MV-4-11 (cell line): Measurements from ENCODE around the gene IL18BP.

Experiments used
- DNase-seq: peaks from one replicate; lab custom pipeline; 2025; lab: John Stamatoyannopoulos, UW

The IL18BP gene

GRCh38 chr11:71998649-71999310 is at the start of gene IL18BP:
TSS of gene IL18BP (plus strand) at chr11:71998909. CDS start at chr11:71999985, 1,076 bp downstream.
- peak; percentile 78 for DNase-seq

GRCh38 chr11:71949034-71949433 is 49.7 kb upstream of the IL18BP start:
- no peak for DNase-seq

GRCh38 chr11:71951741-71952310 is 46.9 kb upstream of the IL18BP start:
- DNase-seq = no peak

- no peak for DNase-seq
These were observed 42.7 kb upstream of the IL18BP start for GRCh38 chr11:71955898-71956456.

- DNase-seq = peak; percentile 87
These were observed 36.2 kb upstream of the IL18BP start for GRCh38 chr11:71962428-71963038.

GRCh38 chr11:71963468-71963867 is 35.2 kb upstream of the IL18BP start:
- no peak for DNase-seq

- DNase-seq = no peak
These were observed 34.1 kb upstream of the IL18BP start for GRCh38 chr11:71964641-71965040.

- no peak for DNase-seq
These were observed 27.0 kb upstream of the IL18BP start for GRCh38 chr11:71971680-71972079.

- peak; percentile 33 for DNase-seq
These were observed 22.2 kb upstream of the IL18BP start for GRCh38 chr11:71976551-71976950.

GRCh38 chr11:71977090-71977489 is 21.6 kb upstream of the IL18BP start:
- DNase-seq = no peak

GRCh38 chr11:71977743-71978418 is 20.8 kb upstream of the IL18BP start:
- peak; percentile 69 for DNase-seq

GRCh38 chr11:71979094-71979493 is 19.6 kb upstream of the IL18BP start:
- DNase-seq = no peak

GRCh38 chr11:71979602-71980001 is 19.1 kb upstream of the IL18BP start:
- no peak for DNase-seq

- peak; percentile 58 for DNase-seq
These were observed 12.6 kb upstream of the IL18BP start for GRCh38 chr11:71986131-71986530.

GRCh38 chr11:71987521-71987920 is 11.2 kb upstream of the IL18BP start:
- no peak for DNase-seq

- DNase-seq = no peak
These were observed 10.7 kb upstream of the IL18BP start for GRCh38 chr11:71988050-71988449.

- DNase-seq = no peak
These were observed 8.0 kb upstream of the IL18BP start for GRCh38 chr11:71990701-71991100.

GRCh38 chr11:71991494-71991893 is 7.2 kb upstream of the IL18BP start:
- DNase-seq = peak; percentile 96

- DNase-seq = peak; percentile 7
These were observed 6.5 kb upstream of the IL18BP start for GRCh38 chr11:71992136-71992730.

GRCh38 chr11:71994786-71995185 is 3.9 kb upstream of the IL18BP start:
- no peak for DNase-seq

GRCh38 chr11:71995726-71996291 is 2.9 kb upstream of the IL18BP start:
- no peak for DNase-seq

GRCh38 chr11:71996517-71996916 is 2.2 kb upstream of the IL18BP start:
- DNase-seq = no peak
